ENCODE data around the gene HBP1.

HBP1 gene

GRCh38 chr7:107157091-107157490, 11.7 kb upstream of the HBP1 start:
- DNase-seq, result no peak

- DNase-seq, result no peak
Measured at GRCh38 chr7:107158028-107158427, 10.8 kb upstream of the HBP1 start.

- no peak for DNase-seq
Measured at GRCh38 chr7:107160389-107160788, 8.4 kb upstream of the HBP1 start.

GRCh38 chr7:107161415-107161814, 7.4 kb upstream of the HBP1 start:
- no peak for DNase-seq

GRCh38 chr7:107162475-107162874, 6.3 kb upstream of the HBP1 start:
- DNase-seq, result no peak

GRCh38 chr7:107164092-107164491, 4.7 kb upstream of the HBP1 start:
- no peak for DNase-seq

- no peak for DNase-seq
Measured at GRCh38 chr7:107165341-107165740, 3.5 kb upstream of the HBP1 start.

- DNase-seq, result no peak
Measured at GRCh38 chr7:107166736-107167426, 1.9 kb upstream of the HBP1 start.

GRCh38 chr7:107167483-107168232, 1.1 kb upstream of the HBP1 start:
- no peak for DNase-seq

GRCh38 chr7:107169120-107170050, 582 bp downstream of the HBP1 start:
- DNase-seq, result peak; percentile 67

GRCh38 chr7:107170051-107170915, 1.5 kb downstream of the HBP1 start:
- no peak for DNase-seq

GRCh38 chr7:107171496-107171895, 2.7 kb downstream of the HBP1 start:
- no peak for DNase-seq

- no peak for DNase-seq
Measured at GRCh38 chr7:107172276-107173032, 3.7 kb downstream of the HBP1 start.

- DNase-seq, result no peak
Measured at GRCh38 chr7:107173191-107173590, 4.4 kb downstream of the HBP1 start.

- DNase-seq, result no peak
Measured at GRCh38 chr7:107173691-107174406, 5.0 kb downstream of the HBP1 start.

- no peak for DNase-seq
Measured at GRCh38 chr7:107179326-107180164, 10.7 kb downstream of the HBP1 start.

GRCh38 chr7:107180378-107180777, 11.6 kb downstream of the HBP1 start:
- no peak for DNase-seq

GRCh38 chr7:107181172-107181571, 12.4 kb downstream of the HBP1 start:
- DNase-seq, result no peak

- no peak for DNase-seq
Measured at GRCh38 chr7:107185716-107186115, 16.9 kb downstream of the HBP1 start.

GRCh38 chr7:107186240-107186639, 17.4 kb downstream of the HBP1 start:
- no peak for DNase-seq

Data from NCI-H187 treated with DMSO at 0.1 percent for 48 hours (cell line).